Measurements from ENCODE around the gene METTL27.

METTL27 gene

GRCh38 chr7:73851410-73852338, 9.4 kb upstream of the METTL27 start:
- TF ChIP-seq POLR2AphosphoS5 (IDR thresholded peaks at IDR 0.05; ENCODE audit: low read depth, low read length) = no peak
- no peak for TF ChIP-seq TAF1 (IDR thresholded peaks at IDR 0.05; ENCODE audit: borderline replicate concordance, insufficient read depth, low read length)
- no peak for TF ChIP-seq FOXP2 (optimal IDR thresholded peaks at IDR 0.05; ENCODE audit: borderline replicate concordance, extremely low read depth, extremely low read length, insufficient read depth)
- TF ChIP-seq REST (IDR thresholded peaks at IDR 0.05; ENCODE audit: insufficient read depth in 1 of 2, low read depth in 2 of 2, low read length in 2 of 2) = no peak
- TF ChIP-seq SIN3A (IDR thresholded peaks at IDR 0.05; ENCODE audit: borderline replicate concordance, insufficient read depth, low read length) = no peak

- no peak for TF ChIP-seq SIN3A (IDR thresholded peaks at IDR 0.05; ENCODE audit: borderline replicate concordance, insufficient read depth, low read length)
- peak; percentile 15 for TF ChIP-seq FOXP2 (optimal IDR thresholded peaks at IDR 0.05; ENCODE audit: borderline replicate concordance, extremely low read depth, extremely low read length, insufficient read depth)
Observed at GRCh38 chr7:73850781-73851207, 8.5 kb upstream of the METTL27 start.

GRCh38 chr7:73847941-73848723, 5.8 kb upstream of the METTL27 start:
- TF ChIP-seq SIN3A (IDR thresholded peaks at IDR 0.05; ENCODE audit: borderline replicate concordance, insufficient read depth, low read length) (no peak), POLR2AphosphoS5 (IDR thresholded peaks at IDR 0.05; ENCODE audit: low read depth, low read length) (no peak), REST (IDR thresholded peaks at IDR 0.05; ENCODE audit: insufficient read depth in 1 of 2, low read depth in 2 of 2, low read length in 2 of 2) (no peak), TAF1 (IDR thresholded peaks at IDR 0.05; ENCODE audit: borderline replicate concordance, insufficient read depth, low read length) (no peak), FOXP2 (optimal IDR thresholded peaks at IDR 0.05; ENCODE audit: borderline replicate concordance, extremely low read depth, extremely low read length, insufficient read depth) (no peak)

GRCh38 chr7:73844848-73845460, 2.6 kb upstream of the METTL27 start:
- TF ChIP-seq FOXP2 (optimal IDR thresholded peaks at IDR 0.05; ENCODE audit: borderline replicate concordance, extremely low read depth, extremely low read length, insufficient read depth) (no peak), REST (IDR thresholded peaks at IDR 0.05; ENCODE audit: insufficient read depth in 1 of 2, low read depth in 2 of 2, low read length in 2 of 2) (no peak), SIN3A (IDR thresholded peaks at IDR 0.05; ENCODE audit: borderline replicate concordance, insufficient read depth, low read length) (no peak), TAF1 (IDR thresholded peaks at IDR 0.05; ENCODE audit: borderline replicate concordance, insufficient read depth, low read length) (no peak), POLR2AphosphoS5 (IDR thresholded peaks at IDR 0.05; ENCODE audit: low read depth, low read length) (no peak)

- TF ChIP-seq POLR2AphosphoS5 (IDR thresholded peaks at IDR 0.05; ENCODE audit: low read depth, low read length) = no peak
- no peak for TF ChIP-seq SIN3A (IDR thresholded peaks at IDR 0.05; ENCODE audit: borderline replicate concordance, insufficient read depth, low read length)
- no peak for TF ChIP-seq TAF1 (IDR thresholded peaks at IDR 0.05; ENCODE audit: borderline replicate concordance, insufficient read depth, low read length)
- no peak for TF ChIP-seq REST (IDR thresholded peaks at IDR 0.05; ENCODE audit: insufficient read depth in 1 of 2, low read depth in 2 of 2, low read length in 2 of 2)
- TF ChIP-seq FOXP2 (optimal IDR thresholded peaks at IDR 0.05; ENCODE audit: borderline replicate concordance, extremely low read depth, extremely low read length, insufficient read depth) = no peak
Observed at GRCh38 chr7:73844131-73844547, 1.8 kb upstream of the METTL27 start.
